ENCODE results near the gene PPIG. TPM values are rescaled to one million over a fixed set of nuclear protein-coding genes. Genes with fewer than 3 reads are reported as not detected.
A peak's percentile ranks its signal among the peaks of the same experiment; 100 is the strongest.

PPIG gene
- total and polyA plus RNA-seq, 2 donors (not counting 3 experiments of a cell fraction or from before 2014, with no cell fraction given) = 13.4 to 44.9 TPM

DNA sequence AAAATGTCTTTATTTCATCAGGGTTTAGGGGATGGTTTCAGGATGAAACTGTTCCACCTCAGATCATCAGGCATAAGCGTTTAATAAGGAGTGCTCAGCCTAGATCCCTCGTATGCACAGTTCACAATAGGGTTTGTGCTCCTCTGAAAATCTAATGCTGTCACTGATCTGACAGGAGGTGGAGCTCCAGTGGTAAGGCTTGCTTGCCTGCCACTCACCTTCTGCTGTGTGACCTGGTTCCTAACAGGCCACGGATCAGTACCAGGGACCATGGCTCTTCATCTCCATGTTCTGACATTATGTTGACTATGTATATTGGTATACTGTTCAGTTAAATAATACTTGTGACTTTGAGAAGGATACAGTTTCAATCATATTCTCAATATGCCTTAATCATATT is 41.6 kb downstream of the PPIG start:
- no peaks in the 10 kb centered on the region for H3K9me3 ChIP-seq (replicated peaks; ENCODE audit: control insufficient read depth, insufficient read depth, low read length)
- H3K79me2 ChIP-seq (ENCODE audit: control insufficient read depth, insufficient read depth, low read length) = no peaks in the 10 kb centered on the region
- H3K27me3 ChIP-seq (ENCODE audit: control insufficient read depth in 2 of 2, insufficient read depth in 2 of 2, low read length in 2 of 2) = no peaks in the 10 kb centered on the region
- no peaks in the 10 kb centered on the region for H4K20me1 ChIP-seq (replicated peaks; ENCODE audit: control insufficient read depth, extremely low read depth, insufficient read depth, low read length)
- H3K9me1 ChIP-seq (replicated peaks; ENCODE audit: control insufficient read depth, extremely low read depth, insufficient read depth, low read length) = no peaks in the 10 kb centered on the region
- dilution Hi-C loops (cut with MboI; ENCODE audit: extremely low pct_ligation_motif_present, low sequenced_read_pairs) (no loop called here), intact Hi-C loops (cut with micrococcal nuclease) (no loop called here)
- H3K4me2 ChIP-seq (ENCODE audit: insufficient read depth, low read length) = no peak overlapping the region
- POLR2A ChIA-PET = no interaction called here
- H2AFZ ChIP-seq (ENCODE audit: low read depth, low read length) = no peak overlapping the region
- H3K4me1 ChIP-seq (ENCODE audit: control insufficient read depth, extremely low read depth, insufficient read depth, low read length) = no peaks in the 10 kb centered on the region
- CTCF ChIA-PET = interaction anchor here (1.0 to 1.6 kb wide), 2 partner anchors 11 to 164 kb away, joined by 3 to 4 read pairs; no protein-coding TSS in a partner anchor
- no peak overlapping the region for H3K4me3 ChIP-seq (replicated peaks in 1 of 3; ENCODE audit: insufficient read depth in 1 of 3, low read depth in 1 of 3, low read length in 3 of 3)
- FAIRE-seq (no peak), DNase-seq (ENCODE audit: low read depth, low spot score) (no peak)
- no peaks in the 10 kb centered on the region for H3K36me3 ChIP-seq (ENCODE audit: control insufficient read depth in 2 of 2, extremely low read depth in 1 of 2, insufficient read depth in 2 of 2, low read length in 2 of 2)
- BruUV-seq (replicated peaks) = no TSS peak
- H3K27ac ChIP-seq (ENCODE audit: insufficient read depth, low read depth, low read length) = no peak overlapping the region
- TF ChIP-seq, protein P1, sequence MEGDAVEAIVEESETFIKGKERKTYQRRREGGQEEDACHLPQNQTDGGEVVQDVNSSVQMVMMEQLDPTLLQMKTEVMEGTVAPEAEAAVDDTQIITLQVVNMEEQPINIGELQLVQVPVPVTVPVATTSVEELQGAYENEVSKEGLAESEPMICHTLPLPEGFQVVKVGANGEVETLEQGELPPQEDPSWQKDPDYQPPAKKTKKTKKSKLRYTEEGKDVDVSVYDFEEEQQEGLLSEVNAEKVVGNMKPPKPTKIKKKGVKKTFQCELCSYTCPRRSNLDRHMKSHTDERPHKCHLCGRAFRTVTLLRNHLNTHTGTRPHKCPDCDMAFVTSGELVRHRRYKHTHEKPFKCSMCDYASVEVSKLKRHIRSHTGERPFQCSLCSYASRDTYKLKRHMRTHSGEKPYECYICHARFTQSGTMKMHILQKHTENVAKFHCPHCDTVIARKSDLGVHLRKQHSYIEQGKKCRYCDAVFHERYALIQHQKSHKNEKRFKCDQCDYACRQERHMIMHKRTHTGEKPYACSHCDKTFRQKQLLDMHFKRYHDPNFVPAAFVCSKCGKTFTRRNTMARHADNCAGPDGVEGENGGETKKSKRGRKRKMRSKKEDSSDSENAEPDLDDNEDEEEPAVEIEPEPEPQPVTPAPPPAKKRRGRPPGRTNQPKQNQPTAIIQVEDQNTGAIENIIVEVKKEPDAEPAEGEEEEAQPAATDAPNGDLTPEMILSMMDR (IDR thresholded peaks at IDR 0.05; ENCODE audit: extremely low read depth in 1 of 2, insufficient read depth in 1 of 2, low read depth in 1 of 2, low read length in 2 of 2) = no peak
- TF ChIP-seq, protein P2, sequence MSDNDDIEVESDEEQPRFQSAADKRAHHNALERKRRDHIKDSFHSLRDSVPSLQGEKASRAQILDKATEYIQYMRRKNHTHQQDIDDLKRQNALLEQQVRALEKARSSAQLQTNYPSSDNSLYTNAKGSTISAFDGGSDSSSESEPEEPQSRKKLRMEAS (IDR thresholded peaks at IDR 0.05; ENCODE audit: insufficient read depth, insufficient read length) = no peak
- TF ChIP-seq POLR2A (IDR thresholded peaks at IDR 0.05; ENCODE audit: low read depth, low read length) (no peak), MYC (IDR thresholded peaks at IDR 0.05; ENCODE audit: low read depth, low read length) (no peak), JUN (IDR thresholded peaks at IDR 0.05; ENCODE audit: borderline replicate concordance, insufficient read depth, insufficient read length, low read depth) (no peak)
- H3K9ac ChIP-seq (replicated peaks; ENCODE audit: extremely low read depth, insufficient read depth, low read length) = no peak overlapping the region

DNA sequence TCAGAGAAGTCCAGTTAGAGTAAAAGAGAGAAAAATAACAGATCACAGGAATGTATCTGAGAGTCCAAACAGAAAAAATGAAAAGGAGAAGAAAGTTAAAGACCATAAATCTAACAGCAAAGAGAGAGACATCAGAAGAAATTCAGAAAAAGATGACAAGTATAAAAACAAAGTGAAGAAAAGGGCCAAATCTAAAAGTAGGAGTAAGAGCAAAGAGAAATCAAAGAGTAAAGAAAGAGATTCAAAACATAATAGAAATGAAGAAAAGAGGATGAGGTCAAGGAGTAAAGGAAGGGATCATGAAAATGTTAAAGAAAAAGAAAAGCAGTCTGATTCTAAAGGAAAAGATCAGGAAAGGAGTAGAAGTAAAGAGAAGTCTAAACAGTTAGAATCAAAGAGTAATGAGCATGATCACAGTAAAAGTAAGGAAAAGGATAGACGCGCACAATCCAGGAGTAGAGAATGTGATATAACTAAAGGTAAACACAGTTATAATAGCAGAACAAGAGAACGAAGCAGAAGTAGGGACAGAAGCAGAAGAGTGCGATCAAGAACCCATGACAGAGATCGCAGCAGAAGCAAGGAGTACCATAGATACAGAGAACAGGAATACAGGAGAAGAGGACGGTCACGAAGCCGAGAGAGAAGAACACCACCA is 52.4 kb downstream of the PPIG start:
- FAIRE-seq (no peak), DNase-seq (ENCODE audit: low read depth, low spot score) (no peak)
- CTCF ChIA-PET = no interaction called here
- Histone ChIP-seq H3K27ac (ENCODE audit: insufficient read depth, low read depth, low read length) (no peak overlapping the region), H3K4me1 (ENCODE audit: control insufficient read depth, extremely low read depth, insufficient read depth, low read length) (no peaks in the 10 kb centered on the region), H3K4me2 (ENCODE audit: insufficient read depth, low read length) (no peak overlapping the region), H3K27me3 (ENCODE audit: control insufficient read depth in 2 of 2, insufficient read depth in 2 of 2, low read length in 2 of 2) (no peaks in the 10 kb centered on the region), H3K4me3 (replicated peaks in 1 of 3; ENCODE audit: insufficient read depth in 1 of 3, low read depth in 1 of 3, low read length in 3 of 3) (no peak overlapping the region), H2AFZ (ENCODE audit: low read depth, low read length) (no peak overlapping the region), H3K36me3 (ENCODE audit: control insufficient read depth in 2 of 2, extremely low read depth in 1 of 2, insufficient read depth in 2 of 2, low read length in 2 of 2) (peaks cover 7 to 22% of the 10 kb centered on the region in 2 experiments), H3K9ac (replicated peaks; ENCODE audit: extremely low read depth, insufficient read depth, low read length) (no peak overlapping the region), H4K20me1 (replicated peaks; ENCODE audit: control insufficient read depth, extremely low read depth, insufficient read depth, low read length) (no peaks in the 10 kb centered on the region), H3K9me3 (replicated peaks; ENCODE audit: control insufficient read depth, insufficient read depth, low read length) (no peaks in the 10 kb centered on the region), H3K9me1 (replicated peaks; ENCODE audit: control insufficient read depth, extremely low read depth, insufficient read depth, low read length) (no peaks in the 10 kb centered on the region), H3K79me2 (ENCODE audit: control insufficient read depth, insufficient read depth, low read length) (no peaks in the 10 kb centered on the region)
- no peak for TF ChIP-seq GATA2 (IDR thresholded peaks at IDR 0.05; ENCODE audit: insufficient read depth, insufficient read length, low read depth, low read length)
- TF ChIP-seq JUN (IDR thresholded peaks at IDR 0.05; ENCODE audit: borderline replicate concordance, insufficient read depth, insufficient read length, low read depth) = no peak
- no peak for TF ChIP-seq EZH2 (IDR thresholded peaks at IDR 0.05; ENCODE audit: borderline replicate concordance, low read depth, low read length, severe bottlenecking)
- TF ChIP-seq, protein P2 (IDR thresholded peaks at IDR 0.05; ENCODE audit: insufficient read depth, insufficient read length) = no peak
- TF ChIP-seq POLR2AphosphoS5 (IDR thresholded peaks at IDR 0.05; ENCODE audit: insufficient read depth, low read depth, low read length) = no peak
- TF ChIP-seq FOS (IDR thresholded peaks at IDR 0.05; ENCODE audit: borderline replicate concordance, insufficient read depth, low read length) = no peak
- no peak for TF ChIP-seq POLR2A (IDR thresholded peaks at IDR 0.05; ENCODE audit: low read depth, low read length)
- TF ChIP-seq MYC (IDR thresholded peaks at IDR 0.05; ENCODE audit: low read depth, low read length) = no peak
- dilution Hi-C loops (cut with MboI; ENCODE audit: extremely low pct_ligation_motif_present, low sequenced_read_pairs) (no loop called here), intact Hi-C loops (cut with micrococcal nuclease) (no loop called here)
- TSS peak; percentile 75 for BruUV-seq (replicated peaks)
- POLR2A ChIA-PET = no interaction called here
